ENCODE measurements around the gene DYRK1A.

The DYRK1A gene

GRCh38 chr21:37398697-37399096 lies 32.1 kb downstream of the DYRK1A start:
- Histone ChIP-seq H3K4me3 (ENCODE audit: low read depth, low read length) (no peak overlapping the region), H3K27me3 (replicated peaks) (no peaks in the 10 kb centered on the region), H3K36me3 (replicated peaks) (no peaks in the 10 kb centered on the region), H3K27ac (no peak overlapping the region)
- no peak for DNase-seq
- in situ Hi-C loops (cut with HindIII; ENCODE audit: low pct_ligation_motif_present, low sequenced_read_pairs) = no loop called here
- TF ChIP-seq CTCF (IDR thresholded peaks at IDR 0.05; ENCODE audit: low read depth, low read length, missing control alignments) = no peak

GRCh38 chr21:37402251-37402867 lies 35.8 kb downstream of the DYRK1A start:
- Histone ChIP-seq H3K36me3 (replicated peaks) (no peaks in the 10 kb centered on the region), H3K4me3 (ENCODE audit: low read depth, low read length) (no peak overlapping the region), H3K27ac (no peak overlapping the region), H3K27me3 (replicated peaks) (no peaks in the 10 kb centered on the region)
- in situ Hi-C loops (cut with HindIII; ENCODE audit: low pct_ligation_motif_present, low sequenced_read_pairs) = no loop called here
- TF ChIP-seq CTCF (IDR thresholded peaks at IDR 0.05; ENCODE audit: low read depth, low read length, missing control alignments) = no peak
- DNase-seq = no peak

- Histone ChIP-seq H3K36me3 (replicated peaks) (no peaks in the 10 kb centered on the region), H3K27ac (no peak overlapping the region), H3K27me3 (replicated peaks) (no peaks in the 10 kb centered on the region), H3K4me3 (ENCODE audit: low read depth, low read length) (no peak overlapping the region)
- DNase-seq = no peak
- TF ChIP-seq CTCF (IDR thresholded peaks at IDR 0.05; ENCODE audit: low read depth, low read length, missing control alignments) = no peak
- in situ Hi-C loops (cut with HindIII; ENCODE audit: low pct_ligation_motif_present, low sequenced_read_pairs) = no loop called here
These were observed 39.1 kb downstream of the DYRK1A start for GRCh38 chr21:37405629-37406028.

GRCh38 chr21:37407719-37408420 lies 41.3 kb downstream of the DYRK1A start:
- TF ChIP-seq CTCF (IDR thresholded peaks at IDR 0.05; ENCODE audit: low read depth, low read length, missing control alignments) = no peak
- DNase-seq = no peak
- Histone ChIP-seq H3K27me3 (replicated peaks) (no peaks in the 10 kb centered on the region), H3K4me3 (ENCODE audit: low read depth, low read length) (no peak overlapping the region), H3K36me3 (replicated peaks) (no peaks in the 10 kb centered on the region), H3K27ac (peak overlapping the region; percentile 44)
- in situ Hi-C loops (cut with HindIII; ENCODE audit: low pct_ligation_motif_present, low sequenced_read_pairs) = no loop called here

GRCh38 chr21:37408464-37409193 lies 42.1 kb downstream of the DYRK1A start:
- no peak for TF ChIP-seq CTCF (IDR thresholded peaks at IDR 0.05; ENCODE audit: low read depth, low read length, missing control alignments)
- Histone ChIP-seq H3K27ac (peak overlapping the region; percentile 44), H3K27me3 (replicated peaks) (no peaks in the 10 kb centered on the region), H3K4me3 (ENCODE audit: low read depth, low read length) (no peak overlapping the region), H3K36me3 (replicated peaks) (no peaks in the 10 kb centered on the region)
- DNase-seq = no peak
- in situ Hi-C loops (cut with HindIII; ENCODE audit: low pct_ligation_motif_present, low sequenced_read_pairs) = no loop called here

Measured in brain microvascular endothelial cell (primary cell).